Pulmonary artery endothelial cell (primary cell): Measurements from ENCODE around the gene GPR15. TPM values are rescaled to one million over a fixed set of nuclear protein-coding genes. Genes with fewer than 3 reads are reported as not detected.

Experiments used
- DNase-seq: peaks from one replicate; pipeline ENCODE4 v3.0.0-alpha.2; 2011; ENCODE audit warnings: low read depth, low spot score
- total RNA-seq: library from RNA; depleted of rRNA; stranded (reverse); fragments of >200 nt; gene quantifications from 2 replicates; pipeline ENCODE4 v1.2.3, GENCODE V29; 2014

GPR15 gene
- total RNA-seq, 1 donor from 2014 or later = not detected

DNA sequence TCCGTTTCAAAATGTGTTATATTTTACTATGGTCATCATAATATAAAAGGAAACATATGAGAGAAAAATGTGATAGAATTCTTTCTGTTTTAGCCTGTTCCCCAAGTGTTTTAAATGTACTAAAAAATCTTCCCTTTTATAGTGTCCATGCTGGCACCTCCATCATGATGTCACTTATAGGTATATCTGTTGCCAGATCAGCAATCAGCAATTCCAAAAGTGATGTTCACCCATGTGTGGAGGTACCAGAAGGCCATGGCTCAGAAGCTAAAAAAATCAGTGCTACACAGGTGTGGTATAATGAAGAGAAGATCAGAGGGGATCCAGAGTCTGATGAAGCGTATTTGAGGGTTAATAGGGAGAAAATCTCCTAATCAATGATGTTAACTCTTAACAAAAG lies 1.1 kb upstream of the GPR15 start:
- no peak for DNase-seq

DNA sequence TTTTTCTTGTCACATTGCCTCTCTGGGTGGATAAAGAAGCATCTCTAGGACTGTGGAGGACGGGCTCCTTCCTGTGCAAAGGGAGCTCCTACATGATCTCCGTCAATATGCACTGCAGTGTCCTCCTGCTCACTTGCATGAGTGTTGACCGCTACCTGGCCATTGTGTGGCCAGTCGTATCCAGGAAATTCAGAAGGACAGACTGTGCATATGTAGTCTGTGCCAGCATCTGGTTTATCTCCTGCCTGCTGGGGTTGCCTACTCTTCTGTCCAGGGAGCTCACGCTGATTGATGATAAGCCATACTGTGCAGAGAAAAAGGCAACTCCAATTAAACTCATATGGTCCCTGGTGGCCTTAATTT lies 478 bp downstream of the GPR15 start:
- no peak for DNase-seq

DNA sequence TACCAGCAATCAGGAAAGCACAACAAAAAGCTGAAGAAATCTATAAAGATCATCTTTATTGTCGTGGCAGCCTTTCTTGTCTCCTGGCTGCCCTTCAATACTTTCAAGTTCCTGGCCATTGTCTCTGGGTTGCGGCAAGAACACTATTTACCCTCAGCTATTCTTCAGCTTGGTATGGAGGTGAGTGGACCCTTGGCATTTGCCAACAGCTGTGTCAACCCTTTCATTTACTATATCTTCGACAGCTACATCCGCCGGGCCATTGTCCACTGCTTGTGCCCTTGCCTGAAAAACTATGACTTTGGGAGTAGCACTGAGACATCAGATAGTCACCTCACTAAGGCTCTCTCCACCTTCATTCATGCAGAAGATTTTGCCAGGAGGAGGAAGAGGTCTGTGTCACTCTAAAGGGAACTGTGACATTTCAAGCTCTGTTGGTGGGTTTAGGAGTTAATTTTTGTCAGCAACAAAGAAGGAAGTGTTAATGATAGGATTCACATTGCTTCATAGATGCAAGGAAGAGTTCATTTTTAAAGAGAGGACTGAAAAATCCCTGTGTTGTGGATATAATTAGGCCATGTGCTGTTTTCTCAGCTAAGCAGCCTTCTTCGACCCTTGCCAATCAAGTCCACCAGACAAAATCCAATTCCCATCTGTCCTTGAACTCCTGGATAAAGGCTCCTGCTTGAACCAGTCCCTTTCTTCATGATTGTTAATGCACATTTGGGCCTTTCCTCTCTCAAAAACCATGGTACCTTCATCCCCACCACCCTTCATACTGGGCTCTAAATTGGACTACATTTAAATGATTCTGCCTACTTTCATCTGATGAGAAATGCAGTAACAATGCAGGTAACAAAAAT lies 1.2 kb downstream of the GPR15 start:
- DNase-seq = no peak

- DNase-seq = no peak
Observed at GRCh38 chr3:98534168-98534567, 2.4 kb downstream of the GPR15 start.

DNA sequence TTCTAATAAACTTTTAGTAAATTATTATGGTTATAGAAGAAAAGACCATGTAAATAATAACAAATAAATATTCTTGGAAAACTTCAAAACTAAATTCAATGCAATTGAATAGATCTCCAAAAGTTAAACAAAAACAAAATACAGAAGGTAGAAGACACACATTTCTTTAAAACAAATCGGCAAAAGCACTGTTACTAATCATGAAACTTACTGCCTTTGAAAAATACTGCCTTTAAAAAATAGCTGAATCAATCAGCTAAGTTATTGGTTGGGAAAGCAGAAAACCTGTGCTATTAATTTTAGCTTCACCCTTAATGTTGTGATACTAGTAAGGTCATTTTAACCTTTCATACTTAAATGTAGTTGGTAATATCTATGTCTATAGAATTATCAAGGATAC lies 3.0 kb downstream of the GPR15 start:
- no peak for DNase-seq

GRCh38 chr3:98536456-98537017 lies 4.8 kb downstream of the GPR15 start:
- no peak for DNase-seq

- DNase-seq = no peak
Observed at GRCh38 chr3:98540346-98540745, 8.6 kb downstream of the GPR15 start.

DNA sequence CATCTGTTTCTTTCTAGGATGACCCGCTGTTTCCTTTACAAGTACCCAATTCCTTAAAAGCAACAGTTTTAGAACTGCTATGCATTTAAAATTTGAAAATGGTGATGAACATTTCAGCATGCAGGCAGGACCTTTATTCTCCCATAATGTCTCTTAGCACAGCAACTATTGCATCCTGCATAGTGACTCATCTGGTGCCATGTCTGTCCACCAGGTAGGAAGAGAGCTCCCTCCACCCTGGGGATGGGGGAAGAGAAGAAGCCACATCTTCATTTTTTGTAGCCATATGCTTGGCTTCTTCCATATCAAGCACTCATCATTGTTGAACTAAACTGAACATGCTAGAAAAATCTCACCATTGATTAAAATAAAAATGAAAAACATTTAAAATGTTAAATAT lies 9.9 kb downstream of the GPR15 start:
- no peak for DNase-seq

DNA sequence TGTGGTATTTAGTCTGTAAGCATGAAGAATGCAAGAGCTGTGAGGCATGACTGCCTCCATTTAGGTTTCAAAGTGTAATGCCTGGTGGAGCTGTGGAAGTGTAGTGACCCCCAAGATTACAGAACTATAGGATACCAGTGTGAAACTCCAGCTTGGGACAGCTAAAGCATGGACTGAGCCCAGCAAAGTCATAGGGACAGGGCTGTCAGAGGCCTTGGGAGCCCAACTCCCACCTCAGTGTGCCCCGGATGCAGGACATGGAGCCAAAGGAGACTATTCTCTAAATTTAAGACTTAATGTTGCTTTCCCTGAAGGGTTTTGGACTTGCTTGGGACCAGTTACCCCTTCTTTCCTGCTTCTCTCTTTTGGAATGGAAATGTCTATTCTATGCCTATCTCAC lies 10.8 kb downstream of the GPR15 start:
- no peak for DNase-seq

DNA sequence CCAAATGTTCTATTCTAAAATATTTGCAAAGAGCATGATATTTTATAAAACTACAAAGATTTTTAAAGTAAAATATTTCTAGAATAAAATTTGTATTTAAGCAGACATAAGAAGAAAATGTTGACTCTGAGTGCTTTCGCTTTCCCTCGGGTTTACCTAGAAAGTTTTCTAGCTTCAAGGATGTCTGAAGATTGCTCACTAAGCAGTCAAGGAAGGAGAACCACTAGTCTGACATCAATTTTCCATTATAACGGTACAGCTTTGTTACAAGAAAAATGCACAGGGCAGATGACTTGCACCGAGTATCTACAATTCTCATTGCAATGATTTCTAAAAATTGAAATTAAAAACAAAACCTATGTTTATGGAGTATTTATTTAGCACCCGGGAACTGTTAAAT lies 14.2 kb downstream of the GPR15 start:
- DNase-seq = no peak

- no peak for DNase-seq
Observed at GRCh38 chr3:98548544-98548943, 16.8 kb downstream of the GPR15 start.

GRCh38 chr3:98550833-98551232 lies 19.1 kb downstream of the GPR15 start:
- DNase-seq = no peak

DNA sequence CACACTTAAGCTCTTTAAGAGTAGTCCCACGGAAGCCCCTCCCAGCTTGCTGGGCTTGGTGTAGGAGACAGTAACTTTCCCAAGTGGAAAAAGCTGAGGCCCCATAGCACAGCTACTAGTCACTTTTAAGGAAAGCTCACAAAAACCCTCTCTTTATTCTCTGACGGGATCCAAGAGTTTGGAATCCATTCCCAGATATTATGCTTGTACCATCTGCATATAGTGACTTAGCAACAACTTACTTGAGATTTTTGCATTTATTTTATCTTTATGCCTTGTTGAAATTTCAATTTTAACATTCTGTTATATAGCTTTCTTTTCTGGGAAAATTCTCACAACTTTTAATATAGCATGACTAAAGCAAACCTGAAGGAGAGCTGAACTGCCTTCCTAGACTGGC lies 19.5 kb downstream of the GPR15 start:
- no peak for DNase-seq

DNA sequence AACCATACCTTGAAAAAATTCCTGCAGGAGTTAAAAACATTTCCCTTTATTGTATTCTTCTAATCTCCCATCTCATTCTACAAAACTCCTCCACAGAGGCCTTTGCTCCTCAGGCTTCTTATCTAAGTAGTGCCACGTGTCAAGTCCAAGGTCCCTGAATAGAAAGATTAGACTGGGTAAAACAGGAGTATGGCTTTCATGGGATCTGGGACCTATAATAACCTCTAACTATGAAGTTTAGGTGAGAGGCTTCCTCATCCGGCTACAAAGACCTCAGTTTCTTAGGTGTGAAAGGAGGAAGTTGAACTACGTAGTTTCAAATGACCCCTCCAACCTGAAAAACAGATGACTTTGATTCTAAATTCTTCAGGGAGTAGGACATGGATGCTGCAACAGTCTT lies 20.0 kb downstream of the GPR15 start:
- no peak for DNase-seq

- no peak for DNase-seq
Observed at GRCh38 chr3:98552232-98553020, 20.6 kb downstream of the GPR15 start.

- no peak for DNase-seq
Observed at GRCh38 chr3:98553021-98553563, 21.3 kb downstream of the GPR15 start.

- no peak for DNase-seq
Observed at GRCh38 chr3:98553753-98554152, 22.0 kb downstream of the GPR15 start.

GRCh38 chr3:98554580-98554979 lies 22.8 kb downstream of the GPR15 start:
- DNase-seq = no peak

DNA sequence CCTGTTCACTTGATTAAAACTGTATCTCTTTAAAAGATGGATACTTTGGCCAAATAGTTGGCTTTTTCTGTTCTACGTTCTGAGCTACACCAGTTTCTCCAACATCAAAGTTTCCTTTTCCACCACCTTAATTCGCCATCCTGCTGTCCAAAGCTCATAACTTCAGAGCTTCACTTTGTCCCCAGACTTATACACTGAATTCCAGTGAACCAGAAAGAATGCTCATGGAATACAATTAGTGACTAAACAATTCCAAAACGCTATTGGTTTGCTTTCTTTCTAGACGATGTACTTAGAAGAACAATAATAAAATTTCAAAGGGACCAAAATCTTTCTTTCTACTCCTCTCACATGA lies 23.2 kb downstream of the GPR15 start:
- no peak for DNase-seq

- DNase-seq = no peak
Observed at GRCh38 chr3:98556164-98557130, 24.7 kb downstream of the GPR15 start.
